Tracheal epithelial cell (primary cell): ENCODE data around the gene IL6R. TPM values are rescaled to one million over a fixed set of nuclear protein-coding genes. Genes with fewer than 3 reads are reported as not detected.

ENCODE experiments used
- total RNA-seq: library from RNA; depleted of rRNA; stranded (reverse); fragments of >200 nt; gene quantifications from 2 replicates; pipeline ENCODE4 v1.2.1, GENCODE V29; 2014

Gene IL6R
- total RNA-seq = 16.0 and 49.4 TPM in 2 replicates

GRCh38 chr1:154404984-154405746, at the start of gene IL6R:
Gene IL6R, plus strand, starts transcription at chr1:154405343. Its CDS starts 287 bp downstream, at chr1:154405630.

GRCh38 chr1:154502066-154502743, 97.1 kb downstream of the IL6R start, which contains the start of the genes SHE and TDRD10:
Gene SHE, minus strand, starts transcription at chr1:154502412. Its CDS starts 386 bp downstream, at chr1:154502026.
Gene TDRD10, plus strand, starts transcription at chr1:154502219. Its CDS starts 4,685 bp downstream, at chr1:154506904.

Other genes starting within 250 kb of the IL6R start
- gene TPM3, start 213.2 kb upstream of the IL6R start, total RNA-seq = 196 and 436 TPM in 2 replicates
- gene CFAP141, start 199.0 kb upstream of the IL6R start, total RNA-seq = not detected in 2 replicates
- gene UBAP2L, start 184.4 kb upstream of the IL6R start, total RNA-seq = 19.8 and 21.3 TPM in 2 replicates
- gene HAX1, start 132.7 kb upstream of the IL6R start, total RNA-seq = 157 and 191 TPM in 2 replicates
- under 0.01 TPM in 1 of 2 replicates, not detected in the other for gene AQP10, start 84.2 kb upstream of the IL6R start, total RNA-seq
- 11.3 and 45.8 TPM in 2 replicates for gene ATP8B2, start 79.8 kb upstream of the IL6R start, total RNA-seq
- gene TDRD10, start 96.9 kb downstream of the IL6R start, total RNA-seq = not detected in 2 replicates
- under 0.01 and 0.24 TPM in 2 replicates for gene SHE, start 97.1 kb downstream of the IL6R start, total RNA-seq
- 17.8 and 21.7 TPM in 2 replicates for gene UBE2Q1, start 153.3 kb downstream of the IL6R start, total RNA-seq
- under 0.01 TPM in 1 of 2 replicates, not detected in the other for gene CHRNB2, start 162.4 kb downstream of the IL6R start, total RNA-seq
- 57.6 and 59.5 TPM in 2 replicates for gene ADAR, start 202.8 kb downstream of the IL6R start, total RNA-seq